ENCODE data around the gene EPHA2.

EPHA2 gene

GRCh38 chr1:16202281-16203210, 46.7 kb upstream of the EPHA2 start:
- no peak for TF ChIP-seq SIN3A (IDR thresholded peaks at IDR 0.05; ENCODE audit: borderline replicate concordance, insufficient read depth, low read length)
- TF ChIP-seq REST (IDR thresholded peaks at IDR 0.05; ENCODE audit: insufficient read depth in 1 of 2, low read depth in 2 of 2, low read length in 2 of 2): no peak
- TF ChIP-seq FOXP2 (optimal IDR thresholded peaks at IDR 0.05; ENCODE audit: borderline replicate concordance, extremely low read depth, extremely low read length, insufficient read depth): no peak
- no peak for TF ChIP-seq TAF1 (IDR thresholded peaks at IDR 0.05; ENCODE audit: borderline replicate concordance, insufficient read depth, low read length)
- no peak for TF ChIP-seq POLR2AphosphoS5 (IDR thresholded peaks at IDR 0.05; ENCODE audit: low read depth, low read length)

- TF ChIP-seq SIN3A (IDR thresholded peaks at IDR 0.05; ENCODE audit: borderline replicate concordance, insufficient read depth, low read length): no peak
- no peak for TF ChIP-seq REST (IDR thresholded peaks at IDR 0.05; ENCODE audit: insufficient read depth in 1 of 2, low read depth in 2 of 2, low read length in 2 of 2)
- no peak for TF ChIP-seq FOXP2 (optimal IDR thresholded peaks at IDR 0.05; ENCODE audit: borderline replicate concordance, extremely low read depth, extremely low read length, insufficient read depth)
- no peak for TF ChIP-seq TAF1 (IDR thresholded peaks at IDR 0.05; ENCODE audit: borderline replicate concordance, insufficient read depth, low read length)
- no peak for TF ChIP-seq POLR2AphosphoS5 (IDR thresholded peaks at IDR 0.05; ENCODE audit: low read depth, low read length)
Measured at GRCh38 chr1:16199700-16200099, 43.8 kb upstream of the EPHA2 start.

- TF ChIP-seq TAF1 (IDR thresholded peaks at IDR 0.05; ENCODE audit: borderline replicate concordance, insufficient read depth, low read length) (no peak), POLR2AphosphoS5 (IDR thresholded peaks at IDR 0.05; ENCODE audit: low read depth, low read length) (no peak), FOXP2 (optimal IDR thresholded peaks at IDR 0.05; ENCODE audit: borderline replicate concordance, extremely low read depth, extremely low read length, insufficient read depth) (no peak), SIN3A (IDR thresholded peaks at IDR 0.05; ENCODE audit: borderline replicate concordance, insufficient read depth, low read length) (no peak), REST (IDR thresholded peaks at IDR 0.05; ENCODE audit: insufficient read depth in 1 of 2, low read depth in 2 of 2, low read length in 2 of 2) (no peak)
Measured at GRCh38 chr1:16199157-16199501, 43.3 kb upstream of the EPHA2 start.

GRCh38 chr1:16198444-16199156, 42.7 kb upstream of the EPHA2 start:
- TF ChIP-seq TAF1 (IDR thresholded peaks at IDR 0.05; ENCODE audit: borderline replicate concordance, insufficient read depth, low read length) (no peak), FOXP2 (optimal IDR thresholded peaks at IDR 0.05; ENCODE audit: borderline replicate concordance, extremely low read depth, extremely low read length, insufficient read depth) (no peak), SIN3A (IDR thresholded peaks at IDR 0.05; ENCODE audit: borderline replicate concordance, insufficient read depth, low read length) (no peak), POLR2AphosphoS5 (IDR thresholded peaks at IDR 0.05; ENCODE audit: low read depth, low read length) (no peak), REST (IDR thresholded peaks at IDR 0.05; ENCODE audit: insufficient read depth in 1 of 2, low read depth in 2 of 2, low read length in 2 of 2) (no peak)

Data from PFSK-1 (cell line).